HPDE6-E6E7 (cell line): ENCODE results near the gene HOXD4.

Source experiments
- DNase-seq: peaks from one replicate; pipeline ENCODE4 v3.0.0; 2011; ENCODE audit warnings: missing footprints; ENCODE audit errors: extremely low spot score

Gene HOXD4

GRCh38 chr2:176151442-176152287 is at the start of gene HOXD4:
TSS of gene HOXD4 (plus strand) at chr2:176151550. CDS start at chr2:176151634, 84 bp downstream.
- DNase-seq = no peak

DNA sequence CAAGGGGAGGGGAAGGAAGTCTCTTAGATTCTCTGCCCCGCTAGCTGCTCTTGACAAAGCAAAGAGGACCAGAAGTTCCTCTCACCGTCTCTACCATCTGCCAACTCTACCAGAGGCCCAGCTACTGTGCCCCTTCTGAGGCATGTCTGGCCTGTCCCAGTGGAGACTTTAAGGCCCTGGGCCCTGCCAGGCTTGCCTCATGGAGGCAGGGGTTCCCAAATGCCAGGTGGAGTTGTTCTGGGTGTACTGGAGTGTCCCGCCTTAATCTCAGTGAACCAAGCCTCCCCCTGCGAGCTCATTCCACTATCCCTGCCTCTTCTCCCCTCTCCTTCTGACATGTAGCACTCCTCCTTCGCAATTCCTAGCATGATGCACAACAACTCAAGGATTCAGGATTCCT is 49.5 kb upstream of the HOXD4 start:
- DNase-seq = no peak

DNA sequence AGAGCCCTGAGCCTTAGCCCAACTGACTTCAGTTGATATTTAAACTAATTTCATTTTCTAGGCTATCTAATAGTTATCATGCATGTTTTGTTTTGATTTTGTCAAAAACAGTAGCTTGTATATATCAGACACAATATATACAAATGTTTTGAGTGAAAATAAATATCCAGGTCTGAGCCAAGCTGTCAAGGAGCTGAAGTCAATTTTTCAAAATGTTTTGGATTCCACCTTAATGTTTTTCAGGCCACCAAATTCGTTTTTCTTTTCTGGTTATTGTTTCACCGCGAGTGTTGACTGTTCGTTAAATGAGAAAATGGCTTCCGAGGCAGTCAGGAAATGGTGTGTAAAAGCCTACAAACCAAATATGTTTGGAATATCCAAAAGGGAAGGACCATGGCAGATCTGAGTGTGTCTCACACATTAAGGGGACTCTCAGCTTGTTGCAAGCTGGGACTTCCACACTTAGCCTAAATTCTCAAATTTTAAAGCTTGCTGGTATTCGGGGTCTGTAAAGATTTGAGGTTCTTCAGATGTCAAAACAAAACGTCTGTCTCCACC is 49.0 kb upstream of the HOXD4 start:
- DNase-seq = no peak

DNA sequence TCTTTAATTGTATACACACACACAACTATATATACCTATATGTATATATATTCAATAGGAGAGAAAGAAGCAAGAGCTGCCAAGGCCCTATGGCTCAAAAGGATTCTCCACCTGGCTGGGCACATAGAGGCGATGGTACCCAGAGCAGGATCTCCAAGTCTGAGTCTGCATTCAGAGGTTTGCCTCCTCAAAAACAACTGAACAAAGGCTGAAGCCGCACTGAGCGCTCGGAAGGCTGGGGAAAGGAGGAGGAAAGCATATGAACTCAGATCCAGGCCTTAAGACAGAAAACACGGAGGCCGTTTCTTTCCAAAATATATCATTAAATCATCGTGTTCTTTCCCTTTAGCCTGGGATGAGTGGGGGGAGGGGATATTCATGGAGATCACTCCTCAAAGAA is 48.2 kb upstream of the HOXD4 start:
- no peak for DNase-seq

- no peak for DNase-seq
These were observed 47.5 kb upstream of the HOXD4 start for GRCh38 chr2:176103742-176104315.

DNA sequence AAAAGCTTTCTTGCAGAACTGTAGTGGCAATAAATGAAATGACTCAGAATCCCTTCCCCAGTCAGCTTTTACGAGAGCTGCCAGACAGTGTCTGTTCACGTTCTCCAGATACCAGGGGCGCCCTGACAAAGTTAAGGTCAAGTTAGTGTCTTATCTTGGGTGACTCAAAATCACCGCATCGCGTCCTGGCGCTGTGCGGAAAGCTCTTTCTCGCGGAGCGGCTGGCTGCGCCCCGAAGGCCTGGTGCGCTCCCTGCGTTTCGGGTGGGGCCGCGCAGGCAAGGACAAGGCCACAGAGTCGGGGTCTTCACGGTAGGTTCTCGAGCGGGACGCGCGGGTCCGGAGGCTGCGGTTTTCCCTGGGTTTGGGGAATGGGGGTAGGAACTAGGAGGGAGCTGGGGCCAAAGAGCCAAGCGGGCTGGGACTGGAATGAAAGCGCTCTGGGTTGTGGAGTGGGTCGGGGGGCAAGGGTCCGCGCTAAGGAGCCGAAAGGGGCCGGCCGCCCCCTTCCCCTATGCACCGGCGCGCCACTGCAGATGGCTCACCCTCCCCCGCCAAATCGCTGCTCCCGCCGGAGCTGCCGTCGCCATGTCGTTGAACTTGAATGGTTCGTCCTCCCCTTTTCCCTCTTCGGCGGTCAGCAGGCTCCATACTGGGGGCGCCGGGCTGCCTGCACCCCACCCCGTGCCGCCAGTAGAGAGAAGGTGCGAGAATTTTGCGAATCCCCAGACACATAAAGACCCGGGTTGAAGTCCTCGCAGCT is 46.9 kb upstream of the HOXD4 start:
- no peak for DNase-seq

DNA sequence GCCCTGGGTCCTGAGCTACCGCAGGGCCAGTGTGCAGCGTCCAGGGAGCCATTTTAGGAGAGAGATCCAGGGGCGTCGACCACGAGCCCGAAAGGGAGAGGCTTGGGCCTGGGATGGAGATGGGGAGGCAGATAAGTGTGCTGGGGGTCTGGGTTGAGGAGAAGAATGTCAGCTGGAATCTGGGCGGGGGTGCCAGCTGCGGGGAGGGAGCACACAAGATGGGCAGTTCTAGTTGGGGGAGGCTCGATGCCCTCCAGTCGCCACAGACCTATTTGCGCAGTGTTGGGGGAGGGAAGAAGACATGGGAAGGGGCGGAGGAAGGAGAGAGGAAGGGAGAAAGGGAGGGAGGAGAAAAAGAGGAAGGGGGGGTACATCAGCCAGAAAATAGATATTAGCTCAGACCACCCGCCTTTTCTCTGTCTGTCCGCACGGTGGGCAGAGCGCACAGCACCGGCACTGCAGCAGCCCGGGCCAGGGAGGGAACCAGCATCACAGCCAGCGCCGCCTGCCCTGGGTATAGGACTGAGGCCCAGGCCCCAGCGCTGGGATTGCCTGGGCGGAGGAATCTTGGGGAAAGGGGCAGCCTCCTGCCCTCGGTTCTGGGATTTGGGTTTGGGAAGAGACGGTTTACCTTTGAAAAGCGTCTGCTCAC is 46.1 kb upstream of the HOXD4 start:
- no peak for DNase-seq

DNA sequence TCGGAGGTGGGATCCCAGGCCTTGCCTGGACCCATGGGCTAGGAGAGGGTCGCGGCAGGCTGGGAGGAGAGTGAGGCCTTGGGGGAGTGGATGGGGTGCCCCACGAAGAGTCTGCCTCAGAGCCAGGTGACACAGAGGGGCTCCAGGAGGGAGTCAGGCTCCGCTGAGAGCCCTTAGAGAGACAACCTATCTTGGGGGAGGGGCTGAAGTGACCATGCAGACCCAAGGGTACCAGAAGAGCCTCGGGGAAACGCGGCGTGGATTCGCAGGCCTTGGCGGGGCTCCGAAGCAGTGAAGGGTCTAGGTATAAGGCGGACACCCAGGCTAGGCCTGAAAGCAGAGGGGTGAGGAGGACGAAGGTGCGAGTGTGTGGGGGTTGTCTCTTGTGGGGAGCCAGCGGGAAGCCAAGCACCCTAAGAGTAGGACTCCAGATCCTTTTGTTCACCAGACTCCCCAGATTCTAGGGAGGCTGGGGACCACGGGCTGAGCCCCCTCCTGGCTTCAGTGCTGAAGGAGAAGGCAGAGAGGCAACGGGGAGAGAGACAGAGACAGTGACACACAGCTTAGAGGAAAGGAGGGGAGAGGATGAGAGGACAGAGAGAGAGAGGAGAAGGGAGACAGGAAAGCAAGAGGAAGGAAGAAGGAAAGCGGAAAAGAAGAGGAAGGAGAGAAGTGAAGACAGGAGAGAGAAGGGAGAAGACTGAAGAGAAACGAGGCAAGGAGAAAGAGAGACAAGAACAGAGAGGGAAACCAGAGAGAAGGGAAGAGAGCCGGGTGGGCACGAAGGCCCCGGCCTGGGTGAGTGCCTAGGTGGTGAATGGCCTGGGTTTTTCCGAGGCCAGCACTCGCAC is 45.4 kb upstream of the HOXD4 start:
- no peak for DNase-seq

DNA sequence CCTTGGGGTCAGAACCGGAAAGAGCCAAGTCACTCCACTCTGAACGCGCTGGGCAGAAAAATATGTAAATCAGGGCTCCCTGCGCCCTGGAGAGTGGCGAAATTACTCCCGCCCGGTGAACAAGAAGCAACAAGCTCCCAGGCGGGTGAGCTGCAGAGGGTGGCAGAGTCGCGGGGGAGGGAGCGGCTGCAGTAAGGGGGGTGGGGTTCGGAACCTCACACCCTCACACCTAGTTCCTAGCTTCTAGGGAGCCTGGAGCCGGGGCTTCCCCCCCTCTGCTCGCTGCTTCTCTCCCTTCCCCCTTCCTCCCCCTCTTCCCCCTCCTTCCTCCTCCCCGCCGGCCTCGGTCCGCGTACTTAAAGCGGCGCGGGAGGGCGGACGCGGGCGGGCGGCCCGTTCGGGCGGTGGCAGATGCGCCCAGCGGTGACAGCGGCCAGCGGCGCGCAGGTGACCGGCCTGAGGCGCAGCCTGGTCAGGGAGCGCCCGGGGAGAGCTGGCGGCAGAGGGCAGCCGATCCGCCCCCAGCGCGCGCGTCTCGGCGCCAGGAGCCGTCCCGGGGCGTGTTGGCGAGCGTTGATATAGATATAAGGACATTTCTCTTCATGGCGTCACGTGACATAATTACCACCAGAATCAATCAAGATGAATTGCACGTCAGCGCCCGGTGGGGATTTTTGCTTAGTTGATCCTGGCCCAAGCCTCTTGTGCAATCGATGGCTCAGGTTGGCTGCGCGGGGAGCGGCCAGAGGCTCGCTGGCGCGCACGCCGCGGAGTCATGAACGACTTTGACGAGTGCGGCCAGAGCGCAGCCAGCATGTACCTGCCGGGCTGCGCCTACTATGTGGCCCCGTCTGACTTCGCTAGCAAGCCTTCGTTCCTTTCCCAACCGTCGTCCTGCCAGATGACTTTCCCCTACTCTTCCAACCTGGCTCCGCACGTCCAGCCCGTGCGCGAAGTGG is 44.5 kb upstream of the HOXD4 start, which contains the start of gene HOXD11:
TSS of gene HOXD11 (plus strand) at position 700 of the 959 bp plus-strand sequence. CDS start at position 776, 76 bp downstream.
- peak; percentile 31 for DNase-seq

DNA sequence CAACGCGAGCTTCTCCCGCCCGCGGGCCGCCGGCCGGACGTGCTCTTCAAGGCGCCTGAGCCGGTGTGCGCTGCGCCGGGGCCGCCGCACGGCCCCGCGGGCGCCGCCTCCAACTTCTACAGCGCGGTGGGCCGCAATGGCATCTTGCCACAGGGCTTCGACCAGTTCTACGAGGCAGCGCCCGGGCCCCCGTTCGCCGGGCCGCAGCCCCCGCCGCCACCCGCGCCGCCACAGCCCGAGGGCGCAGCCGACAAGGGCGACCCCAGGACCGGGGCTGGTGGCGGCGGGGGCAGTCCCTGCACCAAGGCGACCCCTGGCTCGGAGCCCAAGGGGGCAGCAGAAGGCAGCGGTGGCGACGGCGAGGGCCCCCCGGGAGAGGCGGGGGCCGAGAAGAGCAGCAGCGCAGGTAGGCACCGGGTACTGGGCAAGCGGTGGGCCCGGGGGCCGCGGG is 43.6 kb upstream of the HOXD4 start:
- DNase-seq = no peak

- no peak for DNase-seq
These were observed 42.0 kb upstream of the HOXD4 start for GRCh38 chr2:176109192-176109901.

GRCh38 chr2:176109946-176110345 is 41.4 kb upstream of the HOXD4 start:
- no peak for DNase-seq

- DNase-seq = no peak
These were observed 40.7 kb upstream of the HOXD4 start for GRCh38 chr2:176110415-176111308.

GRCh38 chr2:176111309-176111663 is 40.1 kb upstream of the HOXD4 start:
- DNase-seq = no peak

DNA sequence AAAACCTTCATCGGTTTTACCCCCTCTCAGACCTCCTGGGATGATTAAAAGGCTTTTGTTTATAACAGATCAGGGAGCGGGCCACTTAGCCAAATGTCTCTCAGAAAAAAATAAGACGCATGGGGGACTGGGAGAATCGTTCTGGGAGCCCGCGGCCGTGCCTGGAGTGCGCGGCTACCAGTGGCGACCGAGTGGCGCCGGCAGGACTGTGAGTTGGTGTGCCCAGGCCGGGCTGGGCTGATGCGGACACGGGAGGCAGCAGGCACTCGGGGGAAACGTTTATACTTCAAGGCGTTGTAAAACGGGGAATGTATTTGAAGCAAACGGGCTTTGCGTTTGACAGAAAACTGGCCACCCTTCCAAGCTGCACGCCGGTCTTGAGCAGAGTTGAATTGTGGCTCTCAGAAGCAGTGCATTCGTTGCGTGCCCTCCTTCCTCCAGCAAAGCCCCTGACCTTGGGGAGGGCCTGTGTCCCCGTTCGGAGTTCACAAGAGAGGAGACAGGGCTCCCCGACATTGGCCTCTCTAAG is 39.4 kb upstream of the HOXD4 start:
- no peak for DNase-seq

DNA sequence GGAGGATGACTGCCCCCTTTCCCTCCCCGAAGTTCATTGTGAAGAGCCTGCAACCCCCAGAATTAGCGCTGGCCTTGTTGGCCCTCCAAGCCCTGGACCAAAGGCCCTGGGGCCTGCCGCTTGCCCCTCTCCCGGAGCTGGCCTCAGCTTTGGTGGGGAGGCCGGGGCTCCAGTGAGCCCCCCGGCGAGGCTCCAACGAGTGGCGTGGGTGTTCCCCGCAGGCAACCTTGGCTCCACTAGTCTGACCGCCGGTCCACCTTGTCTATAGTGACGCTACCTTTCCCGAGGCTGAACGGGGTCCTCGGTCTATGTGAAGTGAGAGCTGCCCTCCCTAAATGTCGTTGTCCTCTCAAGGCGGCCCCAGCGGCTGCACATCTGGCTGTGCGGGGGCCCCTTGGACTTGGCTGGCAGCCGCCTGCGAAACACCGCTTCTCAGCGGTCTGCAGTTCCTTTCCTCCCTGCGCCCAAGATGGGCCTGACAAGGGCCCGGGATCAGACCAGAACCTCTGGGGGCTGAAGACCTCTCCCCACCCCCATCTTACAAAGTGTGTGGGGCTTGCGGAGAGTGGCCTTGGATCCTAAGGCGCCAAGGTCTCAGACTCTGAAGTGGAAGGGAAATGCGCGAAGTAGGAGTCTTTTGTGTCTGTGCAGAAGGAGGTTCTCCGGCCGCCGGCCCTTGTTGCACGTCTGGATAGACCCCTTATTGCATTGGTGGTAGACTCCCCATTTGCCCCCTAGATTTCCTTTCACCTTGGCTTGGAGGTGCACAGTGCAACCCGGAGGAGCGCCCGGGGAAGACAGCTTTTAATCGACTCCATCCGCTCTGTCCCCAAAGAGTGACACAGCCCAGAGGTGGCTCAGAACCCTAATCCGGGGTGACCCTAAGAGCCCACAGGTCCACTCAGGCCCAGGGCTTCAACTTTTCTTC is 38.7 kb upstream of the HOXD4 start:
- no peak for DNase-seq
